Activated CD8-positive, alpha-beta T cell treated with anti-CD3 and anti-CD28 coated beads, Interleukin-2, amount 10 ng/mL, durations not matched to agents 7 days and 5 days (primary cell): ENCODE measurements around the gene CAMKK1. TPM values are rescaled to one million over a fixed set of nuclear protein-coding genes. Genes with fewer than 3 reads are reported as not detected.

Experiments used
- ATAC-seq: fragments of 150-1000 bp; cut with Tn5 transposase; one replicate; pipeline ENCODE4 v1.10.0; 2021; ENCODE audit warnings: moderate library complexity
- CTCF ChIA-PET: fragments of 350-600 bp; sonication (Branson Sonifier 250); formaldehyde crosslinking; loops from one replicate; lab custom pipeline; 2021; ENCODE audit warnings: antibody characterized with exemption; lab: Charles Lee
- POLR2A ChIA-PET: fragments of 350-600 bp; sonication (Branson Sonifier 250); formaldehyde crosslinking; loops from one replicate; lab custom pipeline; 2021; ENCODE audit warnings: antibody characterized with exemption; lab: Charles Lee
- DNase-seq: peaks from one replicate; pipeline ENCODE4 v3.0.0-alpha.2; 2020
- H3K27ac Mint-ChIP-seq: one replicate; pipeline ENCODE4 v1.8.0; 2021; ENCODE audit warnings: mild to moderate bottlenecking, mixed read lengths
- H3K27me3 Mint-ChIP-seq: one replicate; pipeline ENCODE4 v1.8.0; 2021; ENCODE audit warnings: low read depth, mixed read lengths
- H3K36me3 Mint-ChIP-seq: one replicate; pipeline ENCODE4 v1.8.0; 2021; ENCODE audit warnings: low read depth, mixed read lengths
- H3K4me1 Mint-ChIP-seq: one replicate; pipeline ENCODE4 v1.8.0; 2021; ENCODE audit warnings: low read depth, mixed read lengths
- H3K4me3 Mint-ChIP-seq: one replicate; pipeline ENCODE4 v1.8.0; 2021; ENCODE audit warnings: mild to moderate bottlenecking, mixed read lengths
- H3K9me3 Mint-ChIP-seq: one replicate; pipeline ENCODE4 v1.8.0; 2022; ENCODE audit warnings: mixed read lengths; ENCODE audit not compliant: insufficient read depth
- total RNA-seq, 2 experiments: library from RNA; stranded (reverse); gene quantifications; one replicate each; pipeline ENCODE4 v1.2.3, GENCODE V29; 2021

Gene CAMKK1
- 1 to 10 TPM; 3.3 to 4.0 TPM for total RNA-seq

- H3K27me3 Mint-ChIP-seq: peaks cover 2% of the 10 kb centered on the region
- peak within 1 kb of the TSS; percentile 86 for H3K27ac Mint-ChIP-seq
- ChIA-PET CTCF (interaction anchor here (0.8 to 3.2 kb wide), 5 partner anchors 14 to 154 kb away, joined by 4 to 28 read pairs (median 4); no protein-coding TSS in a partner anchor), POLR2A (no interaction called here)
- H3K36me3 Mint-ChIP-seq: no peaks in the 10 kb centered on the region
- peak within 1 kb of the TSS; percentile 79 for H3K4me3 Mint-ChIP-seq
- peaks cover 26% of the 10 kb centered on the region for H3K4me1 Mint-ChIP-seq
- no peaks in the 10 kb centered on the region for H3K9me3 Mint-ChIP-seq
- peak; percentile 91 for DNase-seq
- peak; percentile 88 for ATAC-seq
These were observed at the start of gene CAMKK1 for GRCh38 chr17:3893003-3893719. Gene CAMKK1 (minus strand): TSS chr17:3893053. CDS start chr17:3885687, 7,366 bp downstream.

DNA sequence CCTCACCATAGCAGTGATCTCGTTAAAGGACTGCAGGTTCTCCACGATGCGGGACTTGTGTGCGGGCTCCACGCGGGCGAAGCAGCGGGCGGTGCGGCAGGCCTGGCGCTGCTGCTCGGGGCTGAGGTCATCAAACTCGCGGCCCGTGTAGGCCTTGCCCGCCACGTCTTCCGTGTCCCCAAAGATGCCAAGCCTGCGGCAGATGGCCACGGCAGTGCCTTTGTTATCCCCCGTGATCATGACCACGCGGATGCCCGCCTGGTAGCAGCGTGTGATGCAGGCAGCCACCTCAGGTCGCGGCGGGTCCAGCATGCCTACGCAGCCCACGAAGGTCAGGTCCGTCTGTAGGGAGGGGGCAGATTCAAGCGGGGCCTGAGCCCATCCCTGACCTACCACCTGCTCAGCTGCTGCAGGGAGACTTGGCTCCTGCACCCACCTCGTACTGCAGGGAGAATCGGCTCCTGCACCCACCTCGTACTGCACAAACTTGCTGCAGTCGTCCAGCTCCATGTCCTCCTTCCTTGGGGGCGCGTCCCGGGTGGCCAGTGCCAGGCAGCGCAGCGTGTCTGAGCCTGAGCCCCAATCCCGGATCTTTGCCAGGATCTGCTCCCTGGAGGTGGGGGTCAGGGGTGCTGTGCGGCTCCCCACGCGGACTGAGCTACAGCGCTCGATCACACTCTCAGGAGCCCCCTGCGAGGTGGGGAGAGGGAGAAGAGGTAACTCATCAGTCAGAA lies 48.3 kb upstream of the CAMKK1 start:
- peaks cover 76% of the 10 kb centered on the region for H3K36me3 Mint-ChIP-seq
- no peak overlapping the region for H3K4me3 Mint-ChIP-seq

GRCh38 chr17:3937359-3937758 lies 44.5 kb upstream of the CAMKK1 start:
- Mint-ChIP-seq H3K27ac (peak overlapping the region; percentile 9), H3K9me3 (no peaks in the 10 kb centered on the region), H3K27me3 (no peaks in the 10 kb centered on the region), H3K4me1 (no peaks in the 10 kb centered on the region), H3K36me3 (peaks cover 70% of the 10 kb centered on the region), H3K4me3 (no peak overlapping the region)
- CTCF ChIA-PET: no interaction called here
- ATAC-seq (no peak), DNase-seq (no peak)
- POLR2A ChIA-PET: no interaction called here

More for the DNA sequence above, 48.3 kb upstream of the CAMKK1 start:
- ATAC-seq (no peak), DNase-seq (no peak)
- POLR2A ChIA-PET: no interaction called here
- Mint-ChIP-seq H3K27me3 (no peaks in the 10 kb centered on the region), H3K27ac (no peak overlapping the region), H3K9me3 (no peaks in the 10 kb centered on the region), H3K4me1 (peaks cover 5% of the 10 kb centered on the region)
- CTCF ChIA-PET: no interaction called here

GRCh38 chr17:3935825-3936355 lies 43.0 kb upstream of the CAMKK1 start:
- ChIA-PET CTCF (interaction anchor here (1.5 kb wide), 1 partner anchor 29 kb away, joined by 3 read pairs; no protein-coding TSS in a partner anchor), POLR2A (interaction anchor here (0.9 kb wide), 1 partner anchor 25 kb away, joined by 3 read pairs; no protein-coding TSS in a partner anchor)
- peaks cover 68% of the 10 kb centered on the region for H3K36me3 Mint-ChIP-seq
- ATAC-seq (no peak), DNase-seq (no peak)
- H3K4me1 Mint-ChIP-seq: no peaks in the 10 kb centered on the region
- H3K4me3 Mint-ChIP-seq: no peak overlapping the region
- no peak overlapping the region for H3K27ac Mint-ChIP-seq
- no peaks in the 10 kb centered on the region for H3K27me3 Mint-ChIP-seq
- H3K9me3 Mint-ChIP-seq: no peaks in the 10 kb centered on the region

DNA sequence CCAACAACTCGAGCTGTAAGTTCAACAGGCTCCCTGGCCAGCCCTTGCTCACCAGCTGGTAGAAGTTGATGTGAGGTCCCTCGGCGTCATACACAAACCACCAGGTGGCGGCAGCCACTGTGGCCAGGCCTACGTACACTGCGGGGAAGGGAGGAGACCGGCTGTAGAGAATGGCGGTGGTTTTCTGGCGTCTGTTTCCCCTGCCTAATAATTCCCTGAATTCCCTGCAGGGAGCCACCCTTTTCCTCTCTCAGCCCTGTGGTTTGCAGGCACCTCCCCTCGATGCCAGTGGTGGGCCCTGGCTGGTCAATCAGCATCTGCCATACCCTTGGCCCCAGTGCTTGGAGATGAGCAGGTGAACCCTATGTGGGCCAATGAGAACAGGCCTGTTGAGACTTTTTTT lies 42.3 kb upstream of the CAMKK1 start:
- Mint-ChIP-seq H3K36me3 (peaks cover 71% of the 10 kb centered on the region), H3K4me3 (no peak overlapping the region), H3K27ac (no peak overlapping the region), H3K27me3 (no peaks in the 10 kb centered on the region), H3K9me3 (no peaks in the 10 kb centered on the region), H3K4me1 (no peaks in the 10 kb centered on the region)
- POLR2A ChIA-PET: interaction anchor here (1.2 kb wide), 1 partner anchor 19 kb away, joined by 3 read pairs; the partner anchor contains the start of gene P2RX1
- no peak for ATAC-seq
- CTCF ChIA-PET: interaction anchor here (1.0 to 1.5 kb wide), 4 partner anchors 22 to 70 kb away, joined by 3 to 6 read pairs (median 4); no protein-coding TSS in a partner anchor
- peak; percentile 47 for DNase-seq

DNA sequence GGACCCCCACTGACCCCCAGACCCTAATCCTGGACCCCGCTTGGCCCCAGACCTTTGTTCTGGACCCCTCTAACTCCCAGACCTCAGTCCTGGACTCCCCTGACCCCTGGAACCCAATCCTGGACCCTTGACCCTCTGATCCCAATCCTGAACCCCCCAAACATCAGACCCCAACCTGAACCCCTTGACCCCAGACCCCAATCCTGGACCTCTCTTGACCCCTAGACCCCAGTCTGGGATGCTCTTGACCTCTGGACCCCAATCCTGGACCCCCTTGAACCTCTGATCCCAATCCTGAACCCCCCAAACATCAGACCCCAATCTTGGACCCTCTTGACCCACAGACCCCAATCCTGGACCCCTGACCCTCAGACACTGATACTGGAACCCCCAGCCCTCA lies 36.9 kb upstream of the CAMKK1 start:
- Mint-ChIP-seq H3K27ac (no peak overlapping the region), H3K9me3 (no peaks in the 10 kb centered on the region), H3K4me1 (no peaks in the 10 kb centered on the region), H3K36me3 (peaks cover 57% of the 10 kb centered on the region), H3K27me3 (no peaks in the 10 kb centered on the region), H3K4me3 (no peak overlapping the region)
- no peak for DNase-seq
- no peak for ATAC-seq
- ChIA-PET CTCF (no interaction called here), POLR2A (no interaction called here)

DNA sequence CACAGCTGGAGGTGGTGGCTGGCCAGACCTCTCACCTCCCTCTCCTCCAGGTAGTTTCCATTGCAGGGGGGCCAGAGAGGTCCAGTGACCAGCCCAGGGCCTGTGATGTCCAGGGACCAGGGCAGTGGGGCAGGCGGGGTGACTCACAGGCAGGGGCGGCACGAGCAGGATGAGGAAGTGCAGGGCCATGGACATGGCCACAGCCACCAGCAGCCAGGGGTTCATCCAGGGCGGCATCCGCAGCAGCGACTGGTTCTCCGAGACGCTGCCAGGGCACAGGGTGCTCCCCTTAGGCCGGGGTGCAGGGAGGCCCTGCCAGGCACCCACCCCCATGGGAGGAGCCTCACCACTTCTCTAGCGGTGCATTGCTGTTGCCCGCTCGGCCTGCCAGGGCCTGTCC lies 36.3 kb upstream of the CAMKK1 start:
- H3K36me3 Mint-ChIP-seq: peaks cover 56% of the 10 kb centered on the region
- CTCF ChIA-PET: no interaction called here
- POLR2A ChIA-PET: no interaction called here
- ATAC-seq (peak; percentile 22), DNase-seq (no peak)
- H3K4me1 Mint-ChIP-seq: no peaks in the 10 kb centered on the region
- no peak overlapping the region for H3K4me3 Mint-ChIP-seq
- no peaks in the 10 kb centered on the region for H3K27me3 Mint-ChIP-seq
- no peaks in the 10 kb centered on the region for H3K9me3 Mint-ChIP-seq
- no peak overlapping the region for H3K27ac Mint-ChIP-seq

- CTCF ChIA-PET: no interaction called here
- no peaks in the 10 kb centered on the region for H3K27me3 Mint-ChIP-seq
- no peaks in the 10 kb centered on the region for H3K9me3 Mint-ChIP-seq
- H3K4me3 Mint-ChIP-seq: no peak overlapping the region
- no peaks in the 10 kb centered on the region for H3K4me1 Mint-ChIP-seq
- peaks cover 54% of the 10 kb centered on the region for H3K36me3 Mint-ChIP-seq
- H3K27ac Mint-ChIP-seq: no peak overlapping the region
- POLR2A ChIA-PET: no interaction called here
- ATAC-seq (no peak), DNase-seq (no peak)
These were observed 35.6 kb upstream of the CAMKK1 start for GRCh38 chr17:3928406-3928805.

GRCh38 chr17:3927628-3928340 lies 34.9 kb upstream of the CAMKK1 start:
- ChIA-PET POLR2A (no interaction called here), CTCF (interaction anchor here (0.7 kb wide), 1 partner anchor 13 kb away, joined by 5 read pairs; no protein-coding TSS in a partner anchor)

DNA sequence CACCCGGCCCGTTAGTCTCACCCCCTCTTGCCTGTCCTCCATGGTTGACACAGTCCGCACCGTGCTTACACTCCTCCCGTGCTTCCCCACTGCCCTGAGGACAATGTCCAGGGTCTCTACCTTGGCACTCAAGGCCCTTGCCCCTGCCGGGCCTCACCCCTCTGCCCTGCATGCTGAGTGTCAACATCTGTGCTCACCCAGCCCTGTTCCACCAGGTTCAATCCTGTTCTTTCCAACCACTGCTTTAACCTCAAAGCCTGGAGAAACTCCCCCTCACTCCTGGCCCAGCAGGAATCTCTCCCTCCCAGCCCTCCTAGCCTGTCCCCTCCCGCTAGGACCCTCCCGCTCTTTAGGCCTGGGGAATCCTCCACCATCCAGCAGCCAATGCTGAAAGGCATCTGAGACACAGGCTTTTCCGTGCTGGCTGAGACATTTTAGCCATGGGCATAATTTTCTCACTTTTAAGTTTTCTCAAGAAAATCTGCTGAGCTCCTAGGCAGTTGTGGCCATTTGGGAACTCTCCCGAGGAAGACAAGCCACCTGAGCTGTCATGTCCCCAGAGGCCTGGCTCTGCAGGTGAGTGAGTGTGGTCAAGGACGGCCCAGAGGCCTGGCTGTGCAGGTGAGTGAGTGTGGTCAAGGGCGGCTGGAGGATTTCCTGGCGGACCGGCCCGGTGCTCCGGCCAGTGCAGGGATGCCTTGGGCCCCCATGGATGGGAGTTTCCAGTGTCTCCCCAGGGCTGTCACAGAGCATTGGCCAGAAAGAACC lies 34.2 kb upstream of the CAMKK1 start:
- Mint-ChIP-seq H3K27ac (peak overlapping the region; percentile 29), H3K27me3 (no peaks in the 10 kb centered on the region), H3K36me3 (peaks cover 49% of the 10 kb centered on the region), H3K9me3 (no peaks in the 10 kb centered on the region), H3K4me3 (no peak overlapping the region), H3K4me1 (no peaks in the 10 kb centered on the region)
- no peak for DNase-seq
- ChIA-PET CTCF (interaction anchor here (0.7 kb wide), 1 partner anchor 13 kb away, joined by 5 read pairs; no protein-coding TSS in a partner anchor), POLR2A (no interaction called here)
- no peak for ATAC-seq

More at GRCh38 chr17:3927628-3928340, 34.9 kb upstream of the CAMKK1 start:
- Mint-ChIP-seq H3K36me3 (peaks cover 52% of the 10 kb centered on the region), H3K9me3 (no peaks in the 10 kb centered on the region), H3K4me1 (no peaks in the 10 kb centered on the region), H3K27me3 (no peaks in the 10 kb centered on the region), H3K4me3 (no peak overlapping the region), H3K27ac (no peak overlapping the region)
- no peak for ATAC-seq
- DNase-seq: no peak
